ENCODE data around the gene TMEM80. TPM values are rescaled to one million over a fixed set of nuclear protein-coding genes. Genes with fewer than 3 reads are reported as not detected.

TMEM80 gene
- total RNA-seq, result 9.9 and 10.9 TPM in 2 replicates

DNA sequence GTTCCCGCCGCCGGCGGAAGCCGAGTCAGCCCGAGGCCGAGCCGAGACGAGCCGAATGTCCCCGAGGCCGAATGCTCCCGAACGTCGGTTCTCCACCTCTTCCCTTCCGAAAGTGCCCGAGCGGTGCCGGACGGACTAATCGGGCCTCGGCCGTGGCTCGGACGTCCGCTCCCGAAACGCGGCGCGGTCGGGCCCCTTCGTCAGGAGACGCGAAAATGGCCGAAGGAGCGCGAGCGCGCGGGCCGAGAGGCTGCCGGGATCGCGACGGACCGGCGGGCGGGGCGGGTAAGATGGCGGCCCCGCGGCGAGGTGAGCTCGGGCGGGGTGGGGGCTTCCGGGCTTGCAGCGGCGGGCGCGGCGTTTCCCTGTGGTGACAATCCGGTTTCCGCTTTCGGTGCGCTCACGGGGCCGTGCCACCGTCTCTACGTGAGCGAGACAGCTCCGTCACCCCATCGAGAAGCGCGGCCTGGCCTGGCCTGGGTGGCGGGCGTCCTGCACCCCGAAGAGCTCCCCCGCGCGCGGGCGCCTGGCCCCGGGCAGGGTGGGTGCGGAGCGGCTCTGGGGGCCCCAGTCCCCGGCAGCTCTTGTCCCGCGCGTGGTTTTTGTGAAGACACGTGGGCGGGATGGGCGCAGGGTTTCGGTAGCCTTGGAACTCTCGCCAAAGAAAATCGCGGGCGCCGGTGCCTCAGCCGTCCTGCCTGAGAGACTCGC is at the start of gene TMEM80:
TSS of gene TMEM80 (plus strand) at position 279 of the 711 bp plus-strand sequence. CDS start at position 291, 12 bp downstream.

DNA sequence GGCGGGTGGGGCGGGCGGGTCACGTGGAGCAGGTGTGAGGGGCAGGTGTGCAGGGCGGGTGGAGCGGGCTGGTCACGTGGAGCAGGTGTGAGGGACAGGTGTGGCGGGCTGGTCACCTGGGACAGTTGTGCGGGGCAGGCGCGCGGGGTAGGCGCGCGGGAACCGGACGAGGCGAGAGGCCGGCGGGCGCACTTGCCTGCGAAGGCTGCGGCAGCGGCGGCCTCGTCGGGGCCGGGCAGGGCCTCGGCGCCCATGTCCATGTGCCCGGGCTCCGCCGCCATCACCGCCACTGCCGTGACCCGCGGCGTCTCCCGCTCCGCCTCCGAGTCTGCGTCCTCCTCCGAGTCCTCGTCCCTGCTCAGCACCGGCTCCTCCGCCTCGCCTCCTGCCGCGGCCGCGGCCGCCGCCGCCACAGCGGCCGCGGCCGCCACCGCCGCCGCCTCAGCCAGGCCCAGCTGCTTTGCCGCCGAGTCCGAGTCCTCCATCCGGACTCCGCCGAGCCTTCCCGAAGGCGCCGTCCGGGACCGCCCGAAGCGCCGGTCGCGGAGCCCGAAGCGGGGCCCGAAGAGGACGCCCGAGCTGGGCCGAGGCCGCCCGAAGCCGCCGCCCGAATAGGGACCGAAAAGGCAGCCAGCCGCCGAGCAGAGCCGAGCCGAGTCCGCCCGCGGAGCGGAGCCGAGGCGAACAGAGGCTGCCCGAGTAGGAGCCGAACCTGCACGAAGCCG is 891 bp upstream of the TMEM80 start, which contains the start of gene DEAF1:
TSS of gene DEAF1 (minus strand) at position 660 of the 725 bp plus-strand sequence. CDS start at position 485, 175 bp downstream.

DNA sequence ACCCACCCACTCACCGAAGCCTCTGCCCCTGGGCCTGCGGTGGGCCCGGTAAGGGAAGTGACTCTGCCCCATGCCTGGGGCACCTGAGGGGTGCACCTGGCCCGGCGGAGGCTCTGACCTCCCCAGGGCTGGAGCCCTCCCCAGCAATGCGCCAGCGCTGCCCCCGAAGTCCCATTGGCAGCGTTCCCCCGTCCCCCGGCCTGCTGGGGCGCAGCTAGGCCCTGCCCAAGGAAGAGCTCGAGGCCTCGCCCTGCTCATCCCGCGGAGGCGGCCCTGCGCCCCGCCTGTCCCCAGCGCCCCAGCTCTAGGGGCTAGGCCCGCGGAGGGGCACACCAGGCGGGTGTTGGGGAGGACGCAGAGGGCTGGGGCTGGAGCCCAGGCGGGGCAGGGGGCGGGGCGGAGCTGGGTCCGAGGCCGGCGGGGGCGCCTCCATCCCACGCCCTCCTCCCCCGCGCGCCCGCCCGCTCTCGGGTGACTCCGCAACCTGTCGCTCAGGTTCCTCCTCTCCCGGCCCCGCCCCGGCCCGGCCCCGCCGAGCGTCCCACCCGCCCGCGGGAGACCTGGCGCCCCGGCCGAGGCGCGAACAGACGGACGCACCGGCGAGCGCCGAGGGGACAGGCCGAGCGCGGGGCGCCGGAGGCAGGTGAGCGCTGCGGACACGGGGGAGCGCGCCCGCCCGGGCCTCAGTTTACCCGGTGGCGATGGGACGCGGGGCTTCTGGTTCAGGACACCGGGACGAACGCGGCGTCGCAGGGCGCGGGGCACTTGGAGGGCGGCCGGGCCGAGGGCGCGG is 10.2 kb downstream of the TMEM80 start, which contains the start of gene EPS8L2:
TSS of gene EPS8L2 (plus strand) at position 586 of the 793 bp plus-strand sequence. CDS start 3,177 bp downstream, outside the sequence.

DNA sequence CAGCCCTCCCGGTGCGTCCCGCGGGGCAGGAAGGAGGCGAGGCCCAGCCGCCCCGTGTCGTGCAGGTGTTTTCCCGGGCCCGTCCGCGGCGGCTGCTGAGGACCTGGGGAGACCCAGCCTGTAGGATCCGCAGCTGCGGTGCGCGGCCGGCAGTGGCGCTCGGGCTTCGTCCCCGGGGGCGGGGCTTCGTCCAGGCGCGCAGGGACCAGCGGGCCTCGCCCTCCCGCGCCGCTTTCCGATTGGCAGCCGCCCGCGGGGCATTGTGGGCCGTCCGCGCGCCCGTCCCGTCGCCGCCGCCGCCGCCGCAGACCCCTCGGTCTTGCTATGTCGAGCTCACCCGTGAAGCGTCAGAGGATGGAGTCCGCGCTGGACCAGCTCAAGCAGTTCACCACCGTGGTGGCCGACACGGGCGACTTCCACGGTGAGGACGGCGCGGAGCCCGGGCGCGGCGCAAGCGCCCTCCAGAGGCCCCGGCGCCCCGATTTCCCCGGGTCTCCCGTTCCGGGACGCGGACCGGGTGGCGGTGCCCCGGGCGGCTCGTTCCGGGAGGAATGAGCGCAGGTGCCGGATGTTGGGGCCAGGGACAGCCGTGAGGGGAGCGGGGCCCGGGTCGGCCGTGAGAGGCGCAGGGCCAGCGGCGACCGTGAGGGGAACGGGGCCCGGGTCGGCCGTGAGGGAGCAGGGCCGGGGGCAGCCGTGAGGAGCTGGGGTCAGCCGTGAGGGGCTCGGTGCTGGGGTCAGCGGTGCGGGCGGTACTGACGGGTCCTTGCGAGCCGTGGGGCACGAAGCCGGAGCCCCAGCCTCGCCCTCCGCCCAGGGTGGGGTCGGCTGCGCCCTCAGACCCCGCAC is 51.8 kb downstream of the TMEM80 start, which contains the start of gene TALDO1:
TSS of gene TALDO1 (plus strand) at position 307 of the 849 bp plus-strand sequence. CDS start at position 325, 18 bp downstream.

Other genes with a start within 250 kb of the TMEM80 start
- 29.4 and 36.2 TPM in 2 replicates for gene PTDSS2, start 245.5 kb upstream of the TMEM80 start, total RNA-seq
- 425 and 460 TPM in 2 replicates for gene RNH1, start 188.6 kb upstream of the TMEM80 start, total RNA-seq
- gene HRAS, start 160.2 kb upstream of the TMEM80 start, total RNA-seq, result 50.2 and 54.0 TPM in 2 replicates
- gene LRRC56, start 158.3 kb upstream of the TMEM80 start, total RNA-seq, result 0.20 and 0.37 TPM in 2 replicates
- gene LMNTD2, start 135.1 kb upstream of the TMEM80 start, total RNA-seq, result under 0.01 and 0.20 TPM in 2 replicates
- 0.73 and 1.6 TPM in 2 replicates for gene RASSF7, start 134.8 kb upstream of the TMEM80 start, total RNA-seq
- gene PHRF1, start 119.3 kb upstream of the TMEM80 start, total RNA-seq, result 24.3 and 41.4 TPM in 2 replicates
- 5.1 and 6.1 TPM in 2 replicates for gene IRF7, start 79.9 kb upstream of the TMEM80 start, total RNA-seq
- not detected in 2 replicates for gene CDHR5, start 70.9 kb upstream of the TMEM80 start, total RNA-seq
- gene SCT, start 68.6 kb upstream of the TMEM80 start, total RNA-seq, result not detected in 2 replicates
- under 0.01 TPM in 1 of 2 replicates, not detected in the other for gene DRD4, start 58.5 kb upstream of the TMEM80 start, total RNA-seq
- 36.0 and 47.8 TPM in 2 replicates for gene DEAF1, start 594 bp upstream of the TMEM80 start, total RNA-seq
- 24.4 and 33.1 TPM in 2 replicates for gene EPS8L2, start 10.4 kb downstream of the TMEM80 start, total RNA-seq
- gene TALDO1, start 51.6 kb downstream of the TMEM80 start, total RNA-seq, result 123 and 139 TPM in 2 replicates
- gene GATD1, start 81.7 kb downstream of the TMEM80 start, total RNA-seq, result 45.0 and 48.1 TPM in 2 replicates
- gene CEND1, start 94.3 kb downstream of the TMEM80 start, total RNA-seq, result 0.37 and 2.2 TPM in 2 replicates
- 16.5 and 25.6 TPM in 2 replicates for gene SLC25A22, start 102.5 kb downstream of the TMEM80 start, total RNA-seq
- gene PIDD1, start 109.4 kb downstream of the TMEM80 start, total RNA-seq, result 4.4 and 7.2 TPM in 2 replicates
- gene RPLP2, start 114.2 kb downstream of the TMEM80 start, total RNA-seq, result 206 and 432 TPM in 2 replicates
- 29.8 and 34.0 TPM in 2 replicates for gene PNPLA2, start 123.1 kb downstream of the TMEM80 start, total RNA-seq
- 0.37 and 0.78 TPM in 2 replicates for gene CRACR2B, start 132.1 kb downstream of the TMEM80 start, total RNA-seq
- 188 and 225 TPM in 2 replicates for gene CD151, start 137.1 kb downstream of the TMEM80 start, total RNA-seq
- 122 and 125 TPM in 2 replicates for gene POLR2L, start 146.7 kb downstream of the TMEM80 start, total RNA-seq
- gene TSPAN4, start 147.0 kb downstream of the TMEM80 start, total RNA-seq, result 143 and 195 TPM in 2 replicates
- gene CHID1, start 215.0 kb downstream of the TMEM80 start, total RNA-seq, result 42.8 and 43.4 TPM in 2 replicates
- gene AP2A2, start 230.1 kb downstream of the TMEM80 start, total RNA-seq, result 46.7 and 54.3 TPM in 2 replicates